HG03039 (cell line): ENCODE results near the gene CA5A.
A peak's percentile ranks its signal among the peaks of the same experiment; 100 is the strongest.

ENCODE experiments used
- ATAC-seq: cut with Tn5 transposase; IDR thresholded peaks from one replicate; pipeline ENCODE4 v1.9.1; 2021; ENCODE audit warnings: mild to moderate bottlenecking, moderate library complexity; ENCODE audit not compliant: unreplicated experiment

Gene CA5A

DNA sequence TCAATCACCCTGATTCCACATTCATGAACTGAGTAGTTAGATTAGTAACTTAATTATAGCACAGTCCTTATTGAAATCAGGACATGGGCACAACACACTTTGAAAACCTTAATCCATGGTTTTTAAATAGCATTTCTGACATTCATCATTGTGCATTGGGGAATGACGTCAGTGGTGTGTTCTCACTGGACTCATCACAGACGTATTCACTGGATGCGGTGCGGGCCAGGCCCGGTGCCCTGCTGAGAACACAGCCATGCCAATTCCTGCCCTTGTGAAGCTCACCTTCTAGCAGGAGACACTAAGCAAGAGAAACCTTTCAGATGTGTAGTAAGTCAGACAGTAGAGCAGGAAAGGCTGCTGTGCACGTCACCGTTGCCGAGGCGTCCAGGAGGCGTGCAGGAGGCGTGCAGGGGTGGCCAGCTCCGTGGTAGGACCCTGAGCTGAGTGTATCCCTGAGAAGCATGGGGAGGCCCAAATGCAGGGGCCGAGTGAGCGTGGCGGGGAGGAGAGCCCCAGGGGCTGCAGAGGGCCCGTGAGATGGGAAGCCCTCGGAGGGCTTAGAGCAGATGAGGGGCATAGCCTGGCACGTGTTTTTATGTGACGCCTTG is 27.8 kb upstream of the CA5A start:
- ATAC-seq, result no peak

DNA sequence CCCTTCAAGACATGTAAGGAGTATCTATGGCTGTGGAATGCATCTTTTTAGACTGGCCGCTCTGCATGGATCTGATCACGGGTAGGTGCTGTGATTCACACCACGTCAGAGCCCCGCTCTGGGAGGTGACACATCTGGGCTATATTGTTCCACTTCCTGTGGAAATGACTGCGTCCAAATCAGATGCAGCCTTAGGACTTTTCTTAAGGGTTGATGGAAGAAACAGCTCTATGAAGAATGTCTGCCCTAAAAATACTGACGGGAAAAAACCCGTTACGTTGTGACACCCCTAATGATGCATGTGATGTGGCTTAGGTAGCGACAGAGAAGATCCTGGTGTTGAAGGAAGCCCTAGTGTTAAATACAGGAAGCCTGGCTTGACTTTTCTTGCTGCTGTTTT is 27.1 kb upstream of the CA5A start:
- ATAC-seq, result no peak

DNA sequence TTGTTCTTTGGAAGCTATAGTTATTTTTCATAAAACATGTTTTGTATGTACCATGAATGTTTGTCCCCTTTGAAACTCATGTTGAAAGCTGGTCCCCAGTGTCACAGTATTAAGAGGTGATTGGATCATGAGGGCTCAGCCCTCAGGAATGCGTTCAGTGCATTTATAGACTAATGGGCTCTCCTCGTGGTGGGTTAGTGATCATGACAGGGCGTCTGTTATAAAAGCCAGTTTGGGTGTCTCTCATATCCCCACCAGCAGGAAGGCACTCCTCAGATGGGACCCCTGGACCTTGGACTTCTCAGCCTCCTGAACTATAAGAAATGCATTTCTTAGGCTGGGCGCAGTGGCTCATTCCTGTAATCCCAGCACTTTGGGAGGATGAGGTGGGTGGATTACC is 25.3 kb upstream of the CA5A start:
- ATAC-seq, result no peak

DNA sequence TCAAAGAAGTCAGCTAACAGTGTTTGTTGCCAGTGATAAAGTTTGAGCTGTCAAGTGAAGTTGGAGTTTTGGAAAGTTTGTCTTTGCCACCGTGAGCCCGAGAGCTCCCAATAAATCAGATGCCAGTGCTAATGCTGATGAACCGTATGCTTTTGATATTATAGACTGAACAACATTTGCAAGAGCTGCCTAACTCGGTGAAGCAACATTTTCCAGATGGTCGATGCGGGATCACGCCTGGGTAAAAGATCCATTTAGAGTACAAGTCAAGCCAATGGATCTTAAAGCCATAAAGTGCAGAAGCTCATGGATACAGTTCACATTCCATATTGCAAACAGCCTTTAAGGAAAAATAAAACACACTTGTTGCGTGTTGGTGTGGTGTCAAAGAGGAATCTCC is 24.5 kb upstream of the CA5A start:
- no peak for ATAC-seq

DNA sequence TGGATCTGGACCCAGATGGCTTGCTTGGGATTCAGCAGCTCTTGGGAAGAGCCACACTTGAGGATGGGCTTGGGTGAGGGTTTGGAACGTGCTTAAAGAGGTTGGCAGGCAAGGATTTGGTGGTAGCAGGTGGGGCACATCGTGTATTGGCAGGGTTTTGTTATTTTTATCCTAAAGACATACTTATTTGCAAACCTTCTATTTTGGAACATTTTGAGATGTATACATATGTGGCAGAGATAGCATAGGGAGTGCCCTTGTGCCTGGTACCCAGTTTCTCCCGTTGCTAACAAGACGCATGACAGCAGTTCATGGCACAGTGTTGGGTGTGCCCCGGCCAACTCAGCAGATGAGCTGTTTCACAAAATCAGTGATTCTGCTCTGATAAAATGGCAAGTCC is 24.0 kb upstream of the CA5A start:
- no peak for ATAC-seq

DNA sequence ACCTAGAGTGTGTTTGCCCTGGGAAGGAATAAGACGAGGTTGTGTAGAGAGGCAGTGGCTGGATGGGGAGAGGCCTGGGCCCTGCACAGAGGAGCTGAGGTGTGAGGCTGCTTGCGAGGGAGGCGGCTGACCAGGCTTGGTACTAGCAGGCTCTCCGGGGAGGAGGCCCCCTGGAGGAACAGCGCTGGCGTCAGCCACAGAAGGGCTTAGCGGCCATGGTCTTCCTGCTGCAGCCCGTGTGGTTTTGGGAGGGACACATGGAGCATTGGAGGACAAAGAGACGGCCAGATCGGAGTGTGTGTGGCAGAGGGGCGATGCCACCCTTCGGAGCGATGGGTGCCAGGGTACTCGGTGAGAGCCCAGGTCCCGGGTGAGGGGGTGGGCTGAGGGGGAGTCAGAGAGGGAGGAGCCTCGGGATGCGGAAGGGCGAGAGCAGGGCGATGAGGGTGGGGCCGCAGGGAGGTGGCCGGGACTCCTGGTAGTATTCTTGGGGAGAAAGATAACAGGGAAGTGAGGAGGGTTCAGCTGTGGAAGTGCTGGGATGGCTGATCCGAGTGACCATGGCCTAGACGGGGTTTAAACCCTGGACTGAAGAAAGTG is 23.2 kb upstream of the CA5A start:
- ATAC-seq, result no peak

DNA sequence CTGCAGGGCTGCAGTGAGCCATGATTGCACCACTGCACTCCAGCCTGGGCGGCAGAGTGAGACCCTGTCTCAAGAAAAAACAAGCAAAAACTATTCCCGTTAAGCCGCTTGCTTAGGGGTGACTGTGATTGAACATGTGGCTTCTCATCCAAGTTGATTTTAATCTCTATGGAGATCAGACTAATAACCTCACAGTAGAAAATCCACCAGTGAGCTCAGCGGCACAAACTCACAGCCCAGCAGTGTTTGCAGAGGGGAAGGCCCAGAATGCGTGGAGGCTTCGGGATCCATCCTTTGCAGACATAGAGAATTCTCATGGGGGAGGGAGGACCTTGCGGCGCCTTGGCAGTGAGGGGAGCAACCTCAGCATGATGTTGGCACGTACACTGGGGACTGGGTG is 22.3 kb upstream of the CA5A start:
- no peak for ATAC-seq

DNA sequence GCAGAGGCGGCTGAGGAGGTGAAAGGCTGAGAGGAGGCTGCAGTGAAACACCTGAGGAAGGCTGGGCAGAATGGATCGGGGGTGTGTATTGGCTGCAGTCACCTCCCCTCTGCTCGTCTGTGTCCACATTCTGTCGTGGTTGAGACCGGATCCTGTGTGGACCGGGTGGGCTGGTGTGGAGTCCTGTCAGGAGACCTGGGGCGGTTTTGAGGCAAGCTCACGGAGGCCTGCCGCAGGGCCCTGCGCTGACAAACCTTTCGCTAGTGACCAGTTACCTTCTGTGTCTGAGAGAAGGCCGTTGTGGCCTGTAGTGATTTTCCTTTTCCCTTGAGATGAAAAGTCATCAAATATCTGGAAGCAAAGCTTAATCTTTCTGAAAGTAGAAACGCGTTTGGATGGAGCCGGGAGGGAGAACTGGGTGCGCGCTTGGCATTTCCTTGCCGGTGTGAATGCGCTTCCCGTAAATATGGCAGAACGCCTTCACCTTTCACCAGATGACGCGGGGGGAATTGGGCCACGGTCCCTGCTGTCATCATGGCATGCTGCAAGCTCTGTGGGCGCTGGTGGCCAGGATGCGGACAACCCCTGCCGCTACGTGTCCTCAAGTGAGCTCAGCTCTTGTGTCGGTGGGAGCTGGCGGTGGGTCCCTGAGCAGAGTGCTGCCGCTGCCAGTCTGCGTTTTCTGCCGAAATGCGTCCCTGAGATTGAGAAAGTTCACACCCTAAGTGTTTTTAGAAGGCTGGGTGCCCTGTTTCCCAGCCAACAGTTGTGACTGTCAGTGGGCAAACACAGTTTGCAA is 21.2 kb upstream of the CA5A start:
- no peak for ATAC-seq

DNA sequence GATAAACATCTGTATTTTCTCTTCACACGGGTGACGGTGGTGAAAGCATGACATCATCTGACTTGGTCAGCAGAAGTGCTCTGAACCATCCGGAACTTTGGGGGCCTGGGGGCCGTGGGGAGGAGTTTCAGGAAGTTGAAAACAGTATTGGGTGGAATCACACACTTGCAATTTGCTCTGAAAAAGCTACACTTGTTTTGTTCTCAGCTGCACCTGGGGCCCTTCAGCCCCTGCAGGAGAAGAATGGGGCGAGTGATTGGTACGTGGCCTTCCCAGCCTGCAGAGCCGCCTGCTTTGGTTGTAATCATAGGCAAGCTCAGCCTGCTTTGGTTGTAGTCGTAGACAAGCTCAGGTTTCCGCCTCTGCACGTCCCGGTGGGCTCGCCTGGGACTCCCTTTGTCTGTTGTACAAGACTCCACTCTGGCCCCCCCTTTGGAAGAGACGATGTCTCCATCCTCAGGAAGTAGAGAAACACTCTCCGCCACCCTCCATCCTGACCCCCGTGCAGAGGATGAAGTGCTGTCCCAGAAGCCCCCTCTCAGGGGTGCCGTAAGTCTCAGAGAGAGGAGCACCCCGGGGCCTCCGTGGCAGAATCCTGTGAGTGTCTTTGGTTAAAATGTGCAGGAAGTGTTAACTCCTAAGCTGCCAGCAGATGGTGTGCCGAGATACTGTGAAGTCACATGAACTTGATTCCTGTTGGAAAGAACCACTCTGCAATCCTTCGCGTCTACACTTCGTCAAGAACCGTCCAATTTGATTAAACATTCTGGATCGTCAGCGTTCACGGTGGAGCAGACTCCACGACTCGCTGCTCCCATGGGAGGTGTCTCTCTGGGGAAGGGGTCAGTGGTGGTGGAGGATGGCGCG is 20.3 kb upstream of the CA5A start:
- no peak for ATAC-seq

DNA sequence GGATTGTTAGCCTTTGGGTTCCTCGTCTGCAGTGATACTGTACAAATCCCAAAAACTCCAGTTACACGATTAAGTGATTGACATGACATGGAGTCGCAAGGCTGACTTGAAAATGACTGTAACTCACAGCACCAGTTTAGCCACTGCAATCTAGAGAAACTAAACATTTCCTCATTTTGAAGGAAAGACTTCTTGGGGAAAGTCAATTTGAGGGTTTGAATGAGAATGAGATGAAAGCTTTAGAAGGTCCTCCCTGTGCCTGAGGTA is 19.7 kb upstream of the CA5A start:
- ATAC-seq, result no peak

DNA sequence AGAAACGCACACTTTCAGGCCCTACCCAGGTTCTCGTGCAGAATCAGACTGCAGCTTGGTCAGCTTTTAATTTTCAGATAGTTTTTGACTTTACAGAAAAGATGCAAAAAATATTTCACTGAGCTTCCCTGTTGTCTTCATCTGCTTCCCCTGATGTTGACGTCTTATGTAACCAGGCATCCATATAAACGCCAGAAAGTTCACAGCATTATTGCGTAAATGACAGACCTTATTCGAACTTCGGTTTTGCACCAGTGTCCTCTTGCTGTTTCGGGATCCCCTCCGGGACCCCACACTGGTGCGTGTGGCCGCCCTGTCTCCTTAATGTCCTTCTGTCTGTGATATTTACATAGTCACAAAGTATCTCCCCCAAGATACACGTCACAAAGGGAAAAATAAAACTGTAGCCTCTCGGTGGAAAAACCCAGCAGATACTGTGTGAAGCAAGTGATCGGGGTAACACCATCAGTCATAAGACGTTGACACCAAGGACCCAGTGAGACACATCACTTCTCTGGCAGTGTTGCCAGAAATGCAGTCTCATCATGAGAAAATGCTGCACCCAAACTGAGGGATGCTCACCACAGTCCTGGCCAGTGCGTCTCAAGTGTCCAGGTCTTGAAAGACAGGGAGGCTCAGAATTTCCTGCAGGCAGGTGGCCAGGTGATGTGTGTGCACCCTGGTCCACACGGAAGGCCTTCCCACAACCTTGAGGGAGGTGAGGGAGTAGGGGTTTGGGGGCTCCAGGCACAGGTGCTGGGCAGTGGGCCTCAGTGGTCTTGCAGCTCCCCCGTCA is 19.2 kb upstream of the CA5A start:
- ATAC-seq, result no peak

DNA sequence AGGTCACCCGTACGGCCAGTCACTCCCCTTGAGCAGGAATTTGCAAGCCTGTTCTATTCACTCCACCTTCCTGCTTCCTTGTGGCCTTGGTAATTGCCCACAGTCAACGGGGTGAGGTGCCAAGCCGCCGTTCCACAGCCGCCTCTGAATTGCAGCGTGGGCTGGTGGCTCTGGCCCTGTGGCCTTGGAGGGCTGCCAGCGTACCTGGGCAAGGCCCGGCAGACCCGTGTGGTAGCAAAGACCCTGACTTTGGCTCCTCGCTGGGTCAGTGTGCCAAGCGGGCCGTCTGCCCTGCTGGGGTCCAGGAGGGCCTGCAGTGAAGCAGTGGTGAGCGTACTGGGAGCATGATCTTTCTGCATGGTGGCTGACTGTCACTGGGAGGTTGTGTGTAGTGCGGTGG is 18.5 kb upstream of the CA5A start:
- no peak for ATAC-seq

DNA sequence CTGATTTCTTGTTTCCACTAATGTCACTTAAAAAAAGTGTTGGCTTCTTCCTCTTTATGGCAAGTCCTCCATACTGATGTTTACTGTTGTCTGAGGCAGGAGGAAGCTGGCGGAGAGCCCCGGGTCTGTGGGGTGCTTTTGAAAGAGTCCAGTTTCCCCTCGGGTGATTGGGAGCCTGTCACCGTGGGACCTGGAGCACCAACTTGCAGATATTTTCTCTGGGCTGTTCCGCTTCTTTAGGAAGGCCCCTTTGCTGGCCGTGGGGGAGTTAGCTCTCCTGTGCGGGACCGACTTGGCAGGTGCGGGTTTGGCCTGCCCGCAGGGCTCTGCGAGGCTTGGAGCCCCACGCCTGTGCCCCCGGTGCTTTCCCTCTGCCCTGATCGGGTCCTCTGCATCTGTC is 18.0 kb upstream of the CA5A start:
- no peak for ATAC-seq

DNA sequence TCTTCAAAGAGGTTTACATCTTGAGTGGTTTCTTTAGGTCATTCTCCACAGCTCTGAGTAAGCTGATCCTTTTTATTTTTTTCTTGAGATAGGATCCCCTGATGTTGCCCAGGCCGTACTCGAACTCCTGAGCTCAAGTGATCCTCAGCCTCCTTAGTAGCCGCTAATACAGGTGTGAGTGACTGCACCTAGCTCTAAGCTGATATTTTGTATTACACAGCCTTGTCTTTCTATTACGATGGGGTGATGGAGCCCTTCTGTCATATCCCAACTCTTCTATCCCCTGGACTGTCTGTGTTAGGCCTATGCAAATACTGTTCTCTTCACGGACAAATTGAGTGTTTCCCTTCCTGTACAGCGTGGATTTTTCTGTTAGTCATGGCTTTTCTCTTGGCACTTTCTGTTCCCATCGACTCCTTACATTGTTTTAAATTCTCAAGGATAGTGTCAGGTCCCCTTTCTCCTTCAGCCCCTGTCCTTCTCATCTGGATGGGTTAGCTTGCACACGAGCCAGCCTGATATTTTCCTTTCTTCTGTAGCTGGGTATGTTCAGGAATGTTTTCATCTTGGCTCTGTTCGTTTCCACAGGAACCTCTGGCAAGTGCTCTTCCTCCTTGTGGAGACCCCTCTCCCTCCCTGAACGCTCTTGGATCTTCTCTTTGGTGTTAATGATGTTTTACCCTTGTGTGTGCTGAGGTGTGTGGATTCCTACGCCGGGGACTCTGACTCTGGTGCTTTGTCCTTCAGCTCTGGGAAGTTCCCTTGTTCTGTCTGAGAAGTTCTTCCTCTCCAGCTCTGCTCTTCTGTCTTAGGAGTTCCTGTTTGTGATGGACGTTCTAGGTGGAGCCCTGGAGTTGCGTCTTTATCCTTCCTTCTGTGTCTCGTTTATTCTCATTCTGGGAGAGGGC is 17.2 kb upstream of the CA5A start:
- ATAC-seq, result no peak

DNA sequence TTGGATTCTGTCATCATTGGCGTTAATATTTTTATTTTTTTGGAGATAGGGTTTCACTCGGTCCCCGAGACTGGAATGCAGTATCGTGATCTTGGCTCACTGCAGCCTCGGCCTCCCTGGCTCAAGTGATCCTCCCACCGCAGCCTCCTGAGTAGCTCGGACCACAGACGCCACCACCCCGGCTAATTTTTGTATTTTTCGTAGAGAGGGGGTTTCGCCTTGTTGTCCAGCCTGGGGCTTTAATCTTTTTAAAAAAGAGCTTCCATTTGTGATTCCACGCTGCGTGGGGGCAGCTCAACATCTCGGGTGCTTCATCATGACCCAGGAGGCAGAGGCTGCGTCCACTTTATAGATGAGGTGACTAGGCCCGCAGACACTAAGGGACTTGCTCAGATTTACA is 16.4 kb upstream of the CA5A start:
- no peak for ATAC-seq

DNA sequence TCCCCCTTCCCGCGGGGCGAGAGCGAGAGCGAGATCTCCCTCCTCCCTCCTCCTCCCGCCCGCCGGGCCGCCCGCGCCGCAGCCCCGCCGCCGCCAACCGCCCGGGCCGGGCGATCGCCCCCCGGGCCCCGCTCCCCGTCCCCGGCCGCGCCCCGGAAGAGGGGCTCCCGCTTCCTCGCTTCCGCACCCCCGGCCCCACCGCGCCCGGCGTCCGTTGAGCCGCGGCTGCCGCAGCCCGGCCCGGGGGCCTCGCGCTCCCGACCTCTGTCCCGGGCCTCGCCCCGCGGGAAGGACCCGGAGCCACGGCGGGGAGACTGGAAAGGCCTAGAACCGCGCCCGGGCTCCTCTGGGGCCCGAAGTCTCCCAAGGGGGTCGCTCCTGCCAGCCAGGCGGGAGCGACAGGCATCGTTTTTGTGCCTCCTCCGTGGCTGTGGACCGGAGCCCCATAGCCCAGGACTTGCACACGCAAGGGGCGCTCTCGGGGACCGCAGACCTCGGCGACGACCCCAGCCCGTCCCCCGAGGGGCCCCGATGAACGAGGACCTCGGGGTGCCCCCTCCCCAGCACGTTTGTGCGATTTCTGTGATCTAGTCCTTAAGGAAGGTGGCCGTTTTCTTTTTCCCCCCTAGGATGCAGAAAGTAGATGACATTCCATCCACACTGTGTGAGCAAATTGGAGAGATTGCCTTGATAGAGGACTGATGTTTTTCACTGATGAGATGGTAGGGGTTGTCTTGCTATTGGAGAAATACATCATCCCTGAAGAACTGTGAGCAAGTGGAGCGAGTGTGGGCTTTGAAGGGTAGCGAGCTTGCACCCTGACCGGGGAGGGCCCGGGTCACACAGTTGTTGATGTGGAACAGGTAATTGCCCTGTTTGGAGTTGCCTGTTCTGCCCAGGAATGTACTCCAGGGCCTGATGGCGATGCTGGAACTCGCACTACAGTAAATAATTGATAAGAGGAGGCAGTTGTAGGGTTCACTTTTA is 15.5 kb upstream of the CA5A start:
- peak; percentile 4 for ATAC-seq

DNA sequence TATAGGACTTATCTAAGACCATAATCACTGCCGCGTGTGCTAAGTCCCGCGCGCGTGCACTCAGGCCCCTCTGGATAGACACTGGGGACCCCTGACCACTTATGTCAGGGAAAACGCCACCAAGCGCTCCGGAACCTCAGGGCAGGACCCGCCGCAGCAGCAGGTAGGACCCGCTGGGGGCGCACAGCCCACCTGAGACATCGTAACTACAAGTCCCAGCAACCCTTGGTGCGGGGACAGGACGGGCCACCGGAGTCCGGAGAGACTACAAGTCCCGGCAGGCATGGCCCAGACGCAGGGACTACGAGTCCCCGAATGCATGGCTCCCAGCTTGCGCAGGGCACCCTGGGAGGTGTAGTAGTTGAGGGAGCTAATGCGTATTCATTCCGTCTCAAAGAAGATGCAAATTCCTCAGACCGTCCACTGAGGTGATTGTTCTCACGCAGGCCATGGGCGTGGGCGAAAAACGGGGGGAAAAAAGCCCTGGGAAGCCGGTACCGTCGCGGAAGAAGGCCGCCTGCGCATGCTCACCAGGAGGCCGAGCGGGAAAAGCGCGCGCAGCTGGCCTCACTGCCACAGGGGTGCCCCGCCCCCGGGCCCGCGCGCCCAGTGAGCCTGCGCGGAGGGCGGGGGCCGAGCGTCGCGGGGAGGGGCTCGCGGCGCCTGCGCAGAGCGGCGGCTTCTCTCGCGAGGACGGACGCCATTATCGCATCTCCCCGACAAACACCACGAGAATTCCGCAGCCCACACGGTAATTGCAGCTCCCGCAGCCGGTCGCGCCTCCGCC is 14.6 kb upstream of the CA5A start, which contains the start of gene BANP:
BANP (plus strand) TSS at position 670 of the 787 bp plus-strand sequence. CDS start 23,682 bp downstream, outside the sequence.
- peak; percentile 72 for ATAC-seq
